Fibroblast of lung (primary cell): ENCODE data around the gene DGCR8. TPM values are rescaled to one million over a fixed set of nuclear protein-coding genes. Genes with fewer than 3 reads are reported as not detected.

ENCODE experiments used
- DNase-seq, 2 donors: peaks; one replicate each; pipeline versions ENCODE4 v3.0.0 to v3.0.0-alpha.2; 2010; ENCODE audit warnings: low read depth in 2 of 2
- H2AFZ ChIP-seq: 2 replicates; pipeline ENCODE4 v1.5.1; 2012; ENCODE audit warnings: low read length, control low read depth, inconsistent platforms
- H3K27ac ChIP-seq: 2 replicates; pipeline ENCODE4 v1.5.1; 2011; ENCODE audit warnings: low read length, control low read depth; ENCODE audit not compliant: insufficient read depth
- H3K27me3 ChIP-seq: 2 replicates; pipeline ENCODE4 v1.5.1; 2011; ENCODE audit warnings: mild to moderate bottlenecking, low read length; ENCODE audit not compliant: control insufficient read depth, insufficient read depth
- H3K36me3 ChIP-seq: 2 replicates; pipeline ENCODE4 v1.5.1; 2011; ENCODE audit warnings: low read length; ENCODE audit not compliant: control insufficient read depth, insufficient read depth
- H3K4me1 ChIP-seq: 2 replicates; pipeline ENCODE4 v1.5.1; 2011; ENCODE audit warnings: low read length; ENCODE audit not compliant: control insufficient read depth, insufficient read depth; ENCODE audit errors: extremely low read depth
- H3K4me2 ChIP-seq: 2 replicates; pipeline ENCODE4 v1.5.1; 2011; ENCODE audit warnings: low read length, control low read depth; ENCODE audit not compliant: insufficient read depth; ENCODE audit errors: extremely low read depth
- H3K4me3 ChIP-seq, 4 experiments: fragments of 200-600 bp in 1 of 4; sonication (generic) in 1 of 4; replicated peaks in 1 of 4; 2 replicates each; pipeline ENCODE4 v1.5.1; 2011 to 2016; ENCODE audit warnings: low read length in 4 of 4, low read depth in 3 of 4, mild to moderate bottlenecking in 3 of 4, control low read depth in 2 of 4, inconsistent platforms in 1 of 4, mixed read lengths in 1 of 4; ENCODE audit not compliant: insufficient read depth in 1 of 4; ENCODE audit errors: control extremely low read depth in 1 of 4
- H3K79me2 ChIP-seq: 2 replicates; pipeline ENCODE4 v1.5.1; 2012; ENCODE audit warnings: mild to moderate bottlenecking, low read length, inconsistent platforms; ENCODE audit not compliant: control insufficient read depth, insufficient read depth
- H3K9ac ChIP-seq: 2 replicates; pipeline ENCODE4 v1.5.1; 2011; ENCODE audit warnings: mild to moderate bottlenecking, low read length, control low read depth; ENCODE audit not compliant: insufficient read depth
- H3K9me3 ChIP-seq: 2 replicates; pipeline ENCODE4 v1.5.1; 2012; ENCODE audit warnings: low read depth, low read length; ENCODE audit not compliant: control insufficient read depth, insufficient read depth
- H4K20me1 ChIP-seq: 2 replicates; pipeline ENCODE4 v1.5.1; 2011; ENCODE audit warnings: low read length; ENCODE audit not compliant: control insufficient read depth, insufficient read depth; ENCODE audit errors: extremely low read depth
- CTCF ChIP-seq, 2 donors: IDR thresholded peaks in 1 of 2; conservative IDR thresholded peaks in 1 of 2; 1 replicate in 1 of 2; 2 replicates in 1 of 2; pipeline ENCODE4 v1.5.1; 2011 to 2012; ENCODE audit warnings: low read length in 2 of 2, control low read depth in 1 of 2, inconsistent platforms in 1 of 2, low read depth in 1 of 2, mild to moderate bottlenecking in 1 of 2
- EZH2 ChIP-seq: IDR thresholded peaks from 2 replicates; pipeline ENCODE4 v1.5.1; 2012; ENCODE audit warnings: low read length, control low read depth, mild to moderate bottlenecking; ENCODE audit errors: missing control alignments
- polyA plus RNA-seq, 2 donors: library from polyadenylated mRNA; depleted of rRNA in 1 of 2; stranded (reverse) in 1 of 2; unstranded in 1 of 2; fragments of >200 nt; gene quantifications; 2 replicates each; pipeline ENCODE4 v1.2.1, GENCODE V29; 2011 to 2012; ENCODE audit warnings: missing spikeins in 1 of 2
- total RNA-seq: library from RNA; depleted of rRNA; stranded (reverse); fragments of >200 nt; gene quantifications from 2 replicates; pipeline ENCODE4 v1.2.1, GENCODE V29; 2014

Gene DGCR8
- total and polyA plus RNA-seq, 2 donors (not counting 1 experiment from before 2014, with no cell fraction given) = 18.8 to 21.3 TPM

GRCh38 chr22:20136603-20136873, 56.5 kb downstream of the DGCR8 start:
- no peaks in the 10 kb centered on the region for H4K20me1 ChIP-seq
- H3K4me3 ChIP-seq = no peak overlapping the region
- TF ChIP-seq CTCF (conservative IDR thresholded peaks at IDR 0.05 in 1 of 2, IDR thresholded peaks at IDR 0.05 in 1 of 2; ENCODE audit: low read depth in 1 of 2, low read length in 2 of 2) (no peak), EZH2 (no peak)
- H3K79me2 ChIP-seq = peaks cover 60% of the 10 kb centered on the region
- peaks cover 5% of the 10 kb centered on the region for H3K4me1 ChIP-seq
- H3K4me2 ChIP-seq = no peak overlapping the region
- H3K27ac ChIP-seq = no peak overlapping the region
- no peak for DNase-seq
- no peak overlapping the region for H2AFZ ChIP-seq
- H3K27me3 ChIP-seq = no peaks in the 10 kb centered on the region
- no peak overlapping the region for H3K9ac ChIP-seq
- no peaks in the 10 kb centered on the region for H3K9me3 ChIP-seq
- peaks cover 8% of the 10 kb centered on the region for H3K36me3 ChIP-seq

- H3K79me2 ChIP-seq = peaks cover 59% of the 10 kb centered on the region
- peaks cover 5% of the 10 kb centered on the region for H3K4me1 ChIP-seq
- no peaks in the 10 kb centered on the region for H4K20me1 ChIP-seq
- H3K9ac ChIP-seq = no peak overlapping the region
- H3K4me2 ChIP-seq = no peak overlapping the region
- no peak overlapping the region for H3K4me3 ChIP-seq
- H3K27me3 ChIP-seq = no peaks in the 10 kb centered on the region
- DNase-seq = no peak
- peaks cover 8% of the 10 kb centered on the region for H3K36me3 ChIP-seq
- no peak overlapping the region for H3K27ac ChIP-seq
- no peaks in the 10 kb centered on the region for H3K9me3 ChIP-seq
- no peak overlapping the region for H2AFZ ChIP-seq
- TF ChIP-seq CTCF (conservative IDR thresholded peaks at IDR 0.05 in 1 of 2, IDR thresholded peaks at IDR 0.05 in 1 of 2; ENCODE audit: low read depth in 1 of 2, low read length in 2 of 2) (no peak), EZH2 (no peak)
These were observed 57.1 kb downstream of the DGCR8 start for GRCh38 chr22:20137113-20137512.

DNA sequence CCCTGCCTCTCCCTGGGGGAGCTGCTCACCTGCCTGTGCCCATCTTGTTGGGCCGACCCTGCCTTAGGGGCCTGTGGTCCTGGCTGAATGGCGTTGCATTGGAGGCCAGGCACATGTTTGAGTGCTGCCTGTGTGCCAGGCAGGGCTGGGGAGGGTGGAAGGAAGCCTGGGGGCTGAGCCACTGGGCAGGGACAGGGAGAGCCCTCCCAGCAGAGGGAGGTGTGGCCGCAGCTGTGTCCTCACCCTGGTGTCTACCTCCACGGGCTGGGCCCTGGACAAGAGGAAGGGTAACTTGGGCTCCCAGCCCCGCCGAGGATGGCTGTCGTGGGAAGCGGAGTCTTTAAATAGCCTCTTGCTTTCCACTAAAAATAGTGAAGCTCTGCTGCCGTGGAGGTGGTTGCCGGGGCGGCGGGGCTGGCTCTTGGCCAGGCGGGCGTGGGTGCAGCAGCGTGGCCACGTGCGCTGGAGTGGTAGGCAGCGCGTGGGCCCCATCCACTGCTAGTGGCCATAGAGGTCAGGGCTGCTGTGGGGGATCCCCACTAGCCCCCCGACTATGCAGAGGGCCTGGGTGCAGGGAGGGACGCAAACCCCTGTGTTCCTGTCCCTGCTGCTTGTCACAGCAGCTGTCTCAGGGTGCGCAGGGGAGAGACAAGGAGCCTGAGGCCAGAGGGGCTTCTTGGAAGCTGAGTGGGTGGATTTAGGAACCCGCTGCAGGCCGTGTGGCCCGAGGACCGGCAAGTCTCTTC, 57.8 kb downstream of the DGCR8 start:
- Histone ChIP-seq H4K20me1 (no peaks in the 10 kb centered on the region), H3K79me2 (peaks cover 52% of the 10 kb centered on the region)

More for the DNA sequence above, 57.8 kb downstream of the DGCR8 start:
- H3K36me3 ChIP-seq = peaks cover 9% of the 10 kb centered on the region
- no peak for TF ChIP-seq CTCF (conservative IDR thresholded peaks at IDR 0.05 in 1 of 2, IDR thresholded peaks at IDR 0.05 in 1 of 2; ENCODE audit: low read depth in 1 of 2, low read length in 2 of 2)
- DNase-seq = no peak
- no peak overlapping the region for H3K9ac ChIP-seq
- H3K27me3 ChIP-seq = no peaks in the 10 kb centered on the region
- H3K4me3 ChIP-seq = no peak overlapping the region
- H3K27ac ChIP-seq = no peak overlapping the region
- no peak overlapping the region for H3K4me2 ChIP-seq
- H3K9me3 ChIP-seq = no peaks in the 10 kb centered on the region
- H2AFZ ChIP-seq = no peak overlapping the region
- H3K4me1 ChIP-seq = peaks cover 1% of the 10 kb centered on the region
